ENCODE results near the gene DLGAP1. TPM values are rescaled to one million over a fixed set of nuclear protein-coding genes. Genes with fewer than 3 reads are reported as not detected.

DLGAP1 gene
- total RNA-seq, 4 donors from 2014 or later: 0.13 to 6.2 (median 0.53) TPM

DNA sequence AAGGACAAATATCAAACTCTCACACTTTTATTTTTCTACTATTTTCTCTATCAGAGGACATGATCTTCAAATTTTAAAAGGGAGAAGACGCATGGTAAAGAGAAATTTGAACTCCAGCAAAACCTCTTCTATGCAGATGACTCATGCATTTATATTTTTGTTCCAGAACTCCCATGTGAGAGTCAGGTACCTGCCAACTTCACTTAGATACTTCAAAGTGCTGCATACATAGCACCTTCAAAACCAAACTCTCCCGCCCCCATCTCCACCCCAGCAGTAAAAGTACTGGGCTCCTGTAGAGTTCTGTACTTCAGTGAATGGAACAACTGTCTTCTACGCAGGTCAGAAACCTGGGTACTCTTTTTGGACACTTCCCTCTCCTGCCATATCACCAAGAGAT lies 606.8 kb downstream of the DLGAP1 start:
- in situ Hi-C loops (cut with MboI; ENCODE audit: low sequenced_read_pairs in 4 of 4): no loop called here
- ATAC-seq (no peak), DNase-seq (no peak)
- TF ChIP-seq POLR2A (IDR thresholded peaks at IDR 0.05): no peak
- TF ChIP-seq, protein P1, sequence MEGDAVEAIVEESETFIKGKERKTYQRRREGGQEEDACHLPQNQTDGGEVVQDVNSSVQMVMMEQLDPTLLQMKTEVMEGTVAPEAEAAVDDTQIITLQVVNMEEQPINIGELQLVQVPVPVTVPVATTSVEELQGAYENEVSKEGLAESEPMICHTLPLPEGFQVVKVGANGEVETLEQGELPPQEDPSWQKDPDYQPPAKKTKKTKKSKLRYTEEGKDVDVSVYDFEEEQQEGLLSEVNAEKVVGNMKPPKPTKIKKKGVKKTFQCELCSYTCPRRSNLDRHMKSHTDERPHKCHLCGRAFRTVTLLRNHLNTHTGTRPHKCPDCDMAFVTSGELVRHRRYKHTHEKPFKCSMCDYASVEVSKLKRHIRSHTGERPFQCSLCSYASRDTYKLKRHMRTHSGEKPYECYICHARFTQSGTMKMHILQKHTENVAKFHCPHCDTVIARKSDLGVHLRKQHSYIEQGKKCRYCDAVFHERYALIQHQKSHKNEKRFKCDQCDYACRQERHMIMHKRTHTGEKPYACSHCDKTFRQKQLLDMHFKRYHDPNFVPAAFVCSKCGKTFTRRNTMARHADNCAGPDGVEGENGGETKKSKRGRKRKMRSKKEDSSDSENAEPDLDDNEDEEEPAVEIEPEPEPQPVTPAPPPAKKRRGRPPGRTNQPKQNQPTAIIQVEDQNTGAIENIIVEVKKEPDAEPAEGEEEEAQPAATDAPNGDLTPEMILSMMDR (IDR thresholded peaks at IDR 0.05 in 4 of 5, conservative IDR thresholded peaks at IDR 0.05 in 1 of 5): no peak
- H3K9me3 ChIP-seq: no peaks in the 10 kb centered on the region
- no peaks in the 10 kb centered on the region for H3K27me3 ChIP-seq
- intact Hi-C loops (cut with DNase I; ENCODE audit: low total_unique reads): no loop called here
- H3K36me3 ChIP-seq: no peaks in the 10 kb centered on the region
- H3K4me3 ChIP-seq: no peak overlapping the region
- H3K4me1 ChIP-seq: no peaks in the 10 kb centered on the region
- no peak overlapping the region for H3K27ac ChIP-seq

DNA sequence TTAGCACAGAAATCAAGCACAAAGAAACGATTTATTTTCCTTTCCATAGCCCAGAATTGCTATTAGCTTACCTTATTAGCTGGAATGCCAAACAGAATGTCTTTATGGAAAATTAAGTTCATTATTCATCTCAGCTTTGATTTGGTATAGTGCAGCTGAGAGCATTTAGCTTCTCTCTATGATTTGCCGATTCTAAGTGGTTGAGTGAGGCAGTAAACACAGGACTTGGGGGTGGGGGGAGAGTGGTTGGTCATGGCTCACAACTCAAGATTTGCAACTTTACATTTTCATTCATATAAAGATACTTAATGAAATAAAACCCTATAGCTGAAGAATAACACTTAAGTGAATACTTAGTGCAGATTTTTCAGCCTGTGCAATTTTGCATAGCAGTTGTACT lies 609.9 kb downstream of the DLGAP1 start:
- H3K9me3 ChIP-seq: no peaks in the 10 kb centered on the region
- ATAC-seq (no peak), DNase-seq (no peak)
- no peak overlapping the region for H3K4me3 ChIP-seq
- no peaks in the 10 kb centered on the region for H3K27me3 ChIP-seq
- TF ChIP-seq POLR2A (IDR thresholded peaks at IDR 0.05): no peak
- TF ChIP-seq, protein P1 (IDR thresholded peaks at IDR 0.05 in 4 of 5, conservative IDR thresholded peaks at IDR 0.05 in 1 of 5): no peak
- in situ Hi-C loops (cut with MboI; ENCODE audit: low sequenced_read_pairs in 4 of 4): no loop called here
- no peaks in the 10 kb centered on the region for H3K4me1 ChIP-seq
- no peak overlapping the region for H3K27ac ChIP-seq
- intact Hi-C loops (cut with DNase I; ENCODE audit: low total_unique reads): no loop called here
- H3K36me3 ChIP-seq: no peaks in the 10 kb centered on the region

DNA sequence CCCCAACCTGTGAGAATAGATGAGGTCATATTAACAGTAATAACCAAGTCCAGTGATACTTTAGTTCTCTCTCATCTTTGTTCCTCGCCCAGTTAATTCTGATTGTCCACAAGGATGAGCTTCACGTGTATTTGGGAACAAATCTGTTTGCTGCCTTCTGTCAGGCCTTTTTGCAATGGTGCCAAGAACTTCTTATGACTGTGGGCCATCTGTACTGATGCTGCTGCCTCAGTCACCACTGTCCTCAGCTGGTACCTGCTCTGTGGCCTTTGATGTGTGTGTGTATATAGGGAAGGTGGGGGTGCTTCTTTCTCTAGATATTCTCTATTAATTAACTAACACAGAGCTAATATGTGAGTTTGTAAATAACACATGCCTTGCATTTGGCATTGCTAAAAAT lies 612.3 kb downstream of the DLGAP1 start:
- TF ChIP-seq POLR2A (IDR thresholded peaks at IDR 0.05): no peak
- TF ChIP-seq, protein P1 (IDR thresholded peaks at IDR 0.05 in 4 of 5, conservative IDR thresholded peaks at IDR 0.05 in 1 of 5): no peak
- in situ Hi-C loops (cut with MboI; ENCODE audit: low sequenced_read_pairs in 4 of 4): no loop called here
- Histone ChIP-seq H3K27ac (no peak overlapping the region), H3K27me3 (no peaks in the 10 kb centered on the region), H3K4me3 (no peak overlapping the region), H3K36me3 (no peaks in the 10 kb centered on the region), H3K9me3 (no peaks in the 10 kb centered on the region), H3K4me1 (no peaks in the 10 kb centered on the region)
- intact Hi-C loops (cut with DNase I; ENCODE audit: low total_unique reads): no loop called here
- ATAC-seq: no peak
- no peak for DNase-seq

DNA sequence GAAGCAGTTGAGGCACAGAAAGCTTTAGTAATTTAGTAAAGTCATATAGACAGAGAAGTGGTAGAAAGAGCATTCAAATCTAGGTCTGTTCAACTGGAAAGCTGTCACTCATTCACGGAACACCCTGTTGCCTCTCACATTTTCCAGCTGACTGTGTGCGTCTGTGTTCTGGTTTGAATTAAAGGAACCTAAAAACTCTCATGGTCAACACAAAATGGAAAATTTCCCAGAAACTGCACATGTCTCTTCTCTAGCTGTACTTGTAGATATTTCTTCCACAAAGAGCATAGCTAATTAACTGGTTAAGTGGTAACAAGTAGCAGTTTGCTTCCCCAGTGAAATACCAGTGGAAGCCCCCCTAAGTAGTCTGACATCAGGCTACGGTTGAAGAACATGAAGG lies 614.3 kb downstream of the DLGAP1 start:
- H3K4me3 ChIP-seq: no peak overlapping the region
- no peaks in the 10 kb centered on the region for H3K4me1 ChIP-seq
- no peak overlapping the region for H3K27ac ChIP-seq
- TF ChIP-seq POLR2A (IDR thresholded peaks at IDR 0.05): no peak
- TF ChIP-seq, protein P1 (IDR thresholded peaks at IDR 0.05 in 4 of 5, conservative IDR thresholded peaks at IDR 0.05 in 1 of 5): no peak
- H3K36me3 ChIP-seq: no peaks in the 10 kb centered on the region
- H3K9me3 ChIP-seq: no peaks in the 10 kb centered on the region
- H3K27me3 ChIP-seq: no peaks in the 10 kb centered on the region
- in situ Hi-C loops (cut with MboI; ENCODE audit: low sequenced_read_pairs in 4 of 4) (no loop called here), intact Hi-C loops (cut with DNase I; ENCODE audit: low total_unique reads) (no loop called here)
- DNase-seq (no peak), ATAC-seq (no peak)

DNA sequence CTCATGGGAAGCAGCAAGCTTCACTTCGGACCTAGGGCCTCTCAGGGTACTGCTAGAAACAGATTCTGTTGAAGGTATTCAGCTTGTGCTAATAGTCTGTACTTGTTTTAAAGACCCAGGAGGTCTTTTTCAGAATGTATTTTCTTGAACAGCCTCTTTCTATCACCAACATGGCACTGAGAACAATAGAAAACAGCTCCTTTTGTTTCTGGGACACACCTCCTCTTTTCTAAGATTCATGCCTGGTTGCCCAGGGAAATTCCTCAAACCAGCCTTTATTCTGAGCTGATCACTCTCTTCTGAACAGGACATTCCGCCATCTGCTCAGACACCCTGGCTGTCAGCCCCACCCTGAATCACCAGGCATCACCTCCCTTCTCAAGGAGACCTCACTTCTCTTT lies 615.5 kb downstream of the DLGAP1 start:
- in situ Hi-C loops (cut with MboI; ENCODE audit: low sequenced_read_pairs in 4 of 4): no loop called here
- intact Hi-C loops (cut with DNase I; ENCODE audit: low total_unique reads): no loop called here
- Histone ChIP-seq H3K27me3 (no peaks in the 10 kb centered on the region), H3K9me3 (no peaks in the 10 kb centered on the region), H3K4me3 (no peak overlapping the region), H3K4me1 (no peaks in the 10 kb centered on the region), H3K27ac (no peak overlapping the region), H3K36me3 (no peaks in the 10 kb centered on the region)
- TF ChIP-seq POLR2A (IDR thresholded peaks at IDR 0.05): no peak
- TF ChIP-seq, protein P1 (IDR thresholded peaks at IDR 0.05 in 4 of 5, conservative IDR thresholded peaks at IDR 0.05 in 1 of 5): no peak
- ATAC-seq (no peak), DNase-seq (no peak)
